Erythroblast (primary cell): ENCODE results near the gene MTPN.

Source experiments
- GATA1 ChIP-seq: IDR thresholded peaks from 2 replicates; pipeline ENCODE4 v1.6.1; 2011; ENCODE audit warnings: low read depth, mild to moderate bottlenecking, control low read depth, low read length, moderate library complexity
- POLR2A ChIP-seq: IDR thresholded peaks from 2 replicates; pipeline ENCODE4 v1.6.1; 2011; ENCODE audit warnings: mild to moderate bottlenecking, low read length

DNA sequence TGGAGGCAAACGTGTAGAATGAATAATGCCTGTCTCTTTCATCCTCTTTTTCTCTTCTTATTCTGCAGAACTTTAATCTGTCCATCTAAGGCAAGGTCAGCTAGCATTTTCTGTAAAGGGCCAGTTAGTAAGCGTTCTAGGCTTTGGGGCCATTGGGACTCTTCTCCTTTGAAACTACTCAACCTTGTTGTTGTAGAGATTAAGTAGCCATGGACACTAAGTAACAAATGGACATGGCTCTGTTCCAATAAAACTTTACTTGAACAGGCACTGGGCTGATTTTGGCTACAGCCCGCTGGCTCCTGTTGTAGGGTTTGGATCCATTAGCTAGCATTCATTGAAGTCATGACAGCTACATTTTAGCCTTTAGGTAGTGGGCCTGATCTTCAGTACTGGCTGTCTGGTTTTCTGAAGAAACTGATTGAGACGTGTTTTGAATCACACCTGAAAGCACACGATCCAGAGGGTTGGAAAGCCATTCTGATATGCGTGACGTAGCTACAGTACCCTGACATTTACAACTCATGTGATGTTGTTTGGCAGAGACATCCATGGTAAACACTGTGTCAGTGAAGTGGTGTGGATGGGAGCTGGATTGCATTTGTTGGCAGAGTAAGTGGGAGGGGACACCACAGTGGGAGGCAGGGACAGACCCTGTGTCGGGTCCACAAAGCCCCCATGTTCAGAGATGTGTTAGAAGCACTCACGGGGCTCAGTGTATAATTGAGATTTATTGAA lies 92.5 kb downstream of the MTPN start:
- TF ChIP-seq POLR2A = no peak
- TF ChIP-seq GATA1 = no peak
